Stimulated activated CD4-positive, alpha-beta T cell treated with anti-CD3 and anti-CD28 coated beads, Interleukin-2, amount 100 ng/mL, for 24 hours (primary cell): ENCODE data around the gene ADAMTSL1.

ENCODE experiments used
- DNase-seq, 2 donors: peaks; one replicate each; pipeline ENCODE4 v3.0.0-alpha.2; 2020

The ADAMTSL1 gene

GRCh38 chr9:18785604-18786003 lies 311.7 kb downstream of the ADAMTSL1 start:
- DNase-seq = no peak

DNA sequence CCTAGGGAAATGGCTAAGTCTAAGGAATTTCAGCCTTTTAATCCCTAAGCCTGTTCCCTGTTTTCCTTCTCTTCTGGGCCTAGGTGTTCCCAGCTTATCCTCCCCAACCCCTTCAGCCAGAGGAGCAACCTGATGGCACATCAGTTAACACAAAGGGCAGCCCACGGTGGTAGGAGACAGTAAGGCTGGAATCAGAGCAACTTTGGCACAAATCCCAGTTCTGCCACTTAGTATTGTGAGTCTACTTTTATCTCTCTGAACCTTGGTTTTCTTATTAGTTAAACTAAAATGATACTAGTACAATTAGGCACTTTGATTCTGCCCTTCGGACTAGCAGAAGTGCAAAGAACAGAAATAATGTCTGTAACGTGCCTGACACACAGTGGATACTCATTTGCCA lies 312.2 kb downstream of the ADAMTSL1 start:
- no peak for DNase-seq

GRCh38 chr9:18786911-18787650 lies 313.1 kb downstream of the ADAMTSL1 start:
- DNase-seq = no peak

GRCh38 chr9:18788256-18788655 lies 314.3 kb downstream of the ADAMTSL1 start:
- DNase-seq = no peak

DNA sequence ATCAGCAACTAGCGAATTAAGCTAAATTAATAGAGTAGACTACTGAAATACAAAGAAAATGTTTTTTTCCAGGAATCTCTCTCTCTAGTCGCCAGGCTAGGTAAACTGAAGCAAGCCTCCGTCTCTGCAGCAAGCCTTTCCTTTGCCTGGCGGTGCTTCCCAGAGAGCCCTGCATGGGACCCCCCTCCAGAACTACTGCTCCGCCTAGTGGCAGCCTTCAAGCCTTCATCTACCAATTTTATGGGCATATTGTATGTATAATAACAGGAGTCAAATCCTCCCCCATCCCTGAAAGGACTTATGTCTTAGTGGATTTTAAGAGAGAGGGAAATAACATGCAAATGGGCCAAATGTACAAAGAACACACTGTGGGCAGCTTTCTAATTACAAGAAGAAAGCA lies 317.1 kb downstream of the ADAMTSL1 start:
- no peak for DNase-seq

GRCh38 chr9:18793122-18793521 lies 319.2 kb downstream of the ADAMTSL1 start:
- no peak for DNase-seq

DNA sequence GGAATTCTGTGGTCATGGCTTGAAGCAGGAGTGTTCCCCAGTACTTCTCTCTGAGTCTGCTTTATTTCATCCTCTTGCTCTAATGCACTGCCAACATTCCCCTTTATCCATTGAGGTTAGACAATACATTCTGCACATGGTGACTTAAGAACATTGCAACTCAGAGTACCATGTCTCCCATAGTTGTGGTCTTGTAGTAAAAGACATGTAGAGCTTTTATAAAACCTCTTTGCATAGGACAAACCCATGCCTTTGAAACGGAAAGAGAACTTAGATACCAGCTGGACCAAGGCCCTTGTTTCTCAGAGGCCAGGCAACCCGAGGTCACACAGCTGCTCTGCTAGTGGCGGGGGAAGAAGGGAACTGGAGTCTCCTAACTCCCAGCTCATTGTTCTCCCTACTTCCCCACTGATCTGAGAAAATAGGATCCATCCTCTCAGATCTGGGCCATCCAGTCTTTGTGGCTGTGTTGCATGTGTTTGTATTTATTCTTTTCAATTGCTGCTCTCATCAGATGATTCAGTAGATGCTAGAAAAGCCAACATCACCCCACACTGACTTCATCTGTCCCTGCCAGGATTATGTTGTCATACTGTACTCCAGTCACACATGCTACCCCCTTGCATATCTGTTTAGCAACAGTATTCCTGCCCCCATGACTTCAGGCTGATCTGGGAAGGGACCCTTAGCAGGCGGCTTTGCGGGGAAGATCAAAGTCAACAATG lies 322.2 kb downstream of the ADAMTSL1 start:
- no peak for DNase-seq

GRCh38 chr9:18796696-18797270 lies 322.8 kb downstream of the ADAMTSL1 start:
- no peak for DNase-seq

DNA sequence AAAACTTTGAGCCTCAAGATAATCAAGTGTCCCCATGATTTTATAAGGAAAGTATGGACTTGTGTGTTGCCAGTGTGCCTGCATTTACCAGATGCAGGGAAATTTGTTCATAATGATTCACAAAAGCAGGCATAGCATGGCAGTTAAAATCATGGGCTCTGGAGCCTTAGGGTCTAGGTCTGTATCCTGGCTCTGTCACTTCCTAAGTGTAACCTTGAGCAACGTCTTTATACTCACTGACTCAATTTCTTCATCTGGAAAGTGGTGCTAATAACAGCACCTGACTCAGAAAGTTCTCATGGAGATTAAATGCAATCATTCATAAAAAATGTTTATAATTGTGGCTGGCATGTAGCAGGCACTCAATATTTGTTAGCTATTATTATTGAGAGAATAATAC lies 324.2 kb downstream of the ADAMTSL1 start:
- DNase-seq = no peak

DNA sequence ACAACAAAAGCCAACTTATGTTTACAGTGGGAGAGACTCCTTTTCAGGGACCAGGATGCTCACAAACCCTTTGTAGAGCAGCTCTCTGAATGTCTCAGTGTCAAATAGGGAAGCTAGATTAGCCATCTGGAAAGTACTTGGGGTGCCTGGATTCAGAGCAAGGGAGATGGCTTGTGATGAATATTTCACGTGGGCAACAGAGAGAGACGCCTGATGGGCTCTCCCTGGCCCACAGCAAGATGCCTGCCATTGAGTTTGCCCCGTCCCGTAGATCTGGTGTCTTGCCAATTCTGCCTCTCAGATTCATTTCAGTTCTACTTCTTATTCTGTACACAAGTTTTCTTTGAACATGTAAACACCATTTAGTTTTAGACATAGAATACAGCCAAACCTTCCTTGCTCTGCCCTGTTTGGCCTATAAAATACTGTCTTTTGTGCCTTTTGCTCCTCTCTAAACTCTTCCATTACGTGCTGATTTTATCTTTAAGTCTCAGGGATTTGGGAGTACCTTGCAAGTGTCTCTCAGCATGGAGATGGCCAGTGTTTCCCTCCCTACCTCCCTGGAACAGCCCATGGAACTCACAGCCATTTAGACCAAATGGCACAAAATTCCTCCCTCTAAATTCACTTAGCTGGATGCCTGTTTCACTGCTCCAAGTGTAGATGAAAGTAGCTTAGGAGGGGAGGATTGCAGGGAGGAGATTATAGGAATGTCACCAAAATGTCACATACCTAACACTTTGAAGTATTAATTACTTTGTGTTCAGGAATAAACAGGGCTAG lies 324.7 kb downstream of the ADAMTSL1 start:
- DNase-seq = no peak

DNA sequence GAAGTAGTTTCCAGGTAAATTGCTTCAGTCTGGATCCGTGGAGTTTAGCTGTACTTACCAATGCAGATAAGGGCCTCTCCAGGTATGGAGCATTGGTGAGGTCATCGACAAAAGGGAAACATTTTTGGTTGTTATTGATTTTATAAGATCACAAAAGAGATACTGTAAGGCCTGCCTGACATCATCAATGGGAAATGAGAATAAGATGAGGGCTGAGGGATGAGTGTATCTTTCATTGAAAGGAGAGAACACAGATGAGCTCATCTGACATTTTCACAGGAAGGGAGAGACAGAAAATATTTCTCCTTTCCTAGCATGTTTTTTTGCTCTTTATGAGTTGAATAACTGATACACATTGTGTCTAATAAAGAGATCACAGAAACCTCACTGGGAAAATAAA lies 325.5 kb downstream of the ADAMTSL1 start:
- no peak for DNase-seq

- DNase-seq = no peak
These were observed 326.6 kb downstream of the ADAMTSL1 start for GRCh38 chr9:18800579-18800978.

GRCh38 chr9:18805386-18805785 lies 331.4 kb downstream of the ADAMTSL1 start:
- no peak for DNase-seq

DNA sequence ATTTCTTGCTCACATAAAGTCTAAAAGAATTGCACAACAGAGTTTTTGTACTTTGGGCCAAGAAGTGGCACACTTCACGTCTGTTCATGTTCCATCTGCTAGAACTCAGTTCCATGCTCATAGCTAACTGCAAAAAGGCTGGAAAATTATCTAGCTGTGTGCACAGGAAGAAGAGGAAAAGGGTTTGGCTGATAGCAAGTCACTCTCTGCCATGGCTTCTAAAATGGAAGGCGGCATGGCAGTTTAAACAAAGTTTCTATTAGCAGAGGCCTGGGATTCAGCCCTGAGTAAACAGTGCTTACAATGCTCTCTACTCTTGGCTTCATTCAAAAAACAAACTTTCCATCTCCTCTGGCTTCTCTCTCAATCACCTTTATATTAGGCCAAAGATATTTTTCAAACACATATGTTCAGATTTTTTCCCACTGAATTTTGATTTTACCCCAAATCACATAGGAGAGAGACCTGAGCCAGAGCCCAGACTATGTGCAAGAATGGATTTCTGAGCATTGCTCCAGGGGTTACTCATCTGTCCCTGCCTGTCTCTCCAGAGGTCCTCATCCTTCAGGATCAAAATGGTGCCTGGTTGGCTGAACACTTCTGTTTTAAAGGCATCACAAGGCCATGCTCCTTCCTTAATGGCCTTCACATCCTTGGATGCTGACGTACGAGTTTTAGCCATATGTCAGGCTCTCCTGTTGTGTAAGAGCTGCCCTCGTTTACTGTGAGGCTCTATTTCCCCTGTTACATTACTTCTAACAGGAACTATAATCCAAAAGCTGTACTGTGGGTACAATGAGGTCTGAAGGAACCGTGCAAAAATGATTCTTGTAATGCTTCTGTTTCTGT lies 332.5 kb downstream of the ADAMTSL1 start:
- DNase-seq = no peak

GRCh38 chr9:18810581-18810980 lies 336.6 kb downstream of the ADAMTSL1 start:
- DNase-seq = no peak

- DNase-seq = no peak
These were observed 337.2 kb downstream of the ADAMTSL1 start for GRCh38 chr9:18811171-18811570.

GRCh38 chr9:18819418-18819817 lies 345.5 kb downstream of the ADAMTSL1 start:
- no peak for DNase-seq

DNA sequence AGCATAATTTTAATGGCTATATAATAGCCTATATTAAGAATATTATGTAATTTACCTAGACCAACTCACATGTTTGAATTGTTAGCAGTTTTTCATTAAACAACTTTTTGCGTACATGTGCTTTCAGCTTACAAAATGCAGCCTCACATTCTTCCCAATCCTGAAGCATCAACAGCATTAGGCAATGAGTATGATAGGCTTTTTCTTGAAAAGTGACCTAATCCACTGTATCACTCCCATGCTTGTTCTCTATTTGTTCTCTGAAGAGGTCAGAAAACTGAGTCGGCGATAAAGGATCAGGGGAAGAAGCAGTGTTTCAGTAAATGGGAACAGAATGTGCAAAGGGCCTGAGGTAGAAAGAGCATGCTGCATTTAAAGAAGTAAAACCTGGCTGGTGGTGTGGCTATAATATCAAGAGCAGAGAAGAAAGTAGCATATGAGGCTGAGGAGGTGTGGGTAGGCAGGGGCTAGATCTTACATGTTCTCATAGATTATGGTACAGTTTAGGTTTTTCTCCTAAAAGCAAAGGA lies 346.7 kb downstream of the ADAMTSL1 start:
- no peak for DNase-seq

DNA sequence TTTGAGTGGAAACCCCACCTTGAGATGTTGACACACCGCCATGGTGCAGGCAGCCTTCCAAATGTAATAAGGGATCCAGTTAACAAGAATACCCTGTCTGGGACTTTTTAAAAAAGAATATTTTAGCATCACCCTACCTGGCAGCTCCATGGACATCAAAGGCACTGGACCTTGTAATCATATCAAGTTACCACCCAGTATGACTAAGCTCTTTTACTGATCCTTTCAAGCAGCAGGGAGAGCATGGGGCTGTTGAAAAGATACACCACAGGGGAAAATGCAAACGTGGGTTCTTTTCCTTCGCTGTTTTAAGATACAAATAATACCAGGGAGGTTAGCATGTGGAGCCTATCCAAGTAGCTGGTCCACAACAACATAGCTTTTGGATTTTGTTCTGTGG lies 347.8 kb downstream of the ADAMTSL1 start:
- no peak for DNase-seq

GRCh38 chr9:18822850-18823249 lies 348.9 kb downstream of the ADAMTSL1 start:
- DNase-seq = no peak

DNA sequence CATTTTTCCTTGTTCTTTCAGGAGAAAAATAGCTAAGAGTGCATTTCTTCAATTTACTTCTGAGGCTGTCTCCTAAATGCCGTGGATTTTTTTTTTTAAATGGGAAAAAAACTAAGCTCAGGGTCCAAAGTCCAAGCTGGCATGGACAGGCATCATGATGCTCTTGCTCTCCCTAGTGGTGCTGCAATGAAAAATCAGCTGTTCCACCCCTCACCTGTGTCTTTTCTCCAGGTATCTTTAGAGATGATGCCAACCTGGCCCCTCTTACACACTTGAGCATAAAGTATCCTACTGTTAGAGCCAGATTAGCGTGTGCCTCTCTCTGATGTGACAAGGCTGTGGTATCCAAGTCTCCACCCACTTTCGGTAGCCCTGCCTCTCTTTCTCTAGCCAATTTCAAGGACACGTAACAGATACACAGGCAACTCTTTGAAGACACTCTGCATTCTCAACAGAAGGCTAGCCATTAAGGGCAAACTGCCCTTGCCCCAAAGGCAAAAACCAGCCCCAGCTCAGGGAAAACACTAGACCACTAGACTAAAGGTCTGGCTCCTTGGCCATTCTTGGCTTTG lies 350.2 kb downstream of the ADAMTSL1 start:
- DNase-seq = no peak

- DNase-seq = no peak
These were observed 351.8 kb downstream of the ADAMTSL1 start for GRCh38 chr9:18825656-18826170.
